ENCODE results near the gene MAEL.
"Not testable (repeated sequence)": the region's sequence is repeated elsewhere in the genome, so short reads cannot be mapped to it uniquely, and the experiment has no call there.

The MAEL gene

GRCh38 chr1:166977951-166978350 is 11.1 kb upstream of the MAEL start:
- no peak for DNase-seq

- DNase-seq, result no peak
These were observed 10.3 kb upstream of the MAEL start for GRCh38 chr1:166978821-166979220.

- DNase-seq, result no peak
These were observed 8.7 kb upstream of the MAEL start for GRCh38 chr1:166980383-166980782.

DNA sequence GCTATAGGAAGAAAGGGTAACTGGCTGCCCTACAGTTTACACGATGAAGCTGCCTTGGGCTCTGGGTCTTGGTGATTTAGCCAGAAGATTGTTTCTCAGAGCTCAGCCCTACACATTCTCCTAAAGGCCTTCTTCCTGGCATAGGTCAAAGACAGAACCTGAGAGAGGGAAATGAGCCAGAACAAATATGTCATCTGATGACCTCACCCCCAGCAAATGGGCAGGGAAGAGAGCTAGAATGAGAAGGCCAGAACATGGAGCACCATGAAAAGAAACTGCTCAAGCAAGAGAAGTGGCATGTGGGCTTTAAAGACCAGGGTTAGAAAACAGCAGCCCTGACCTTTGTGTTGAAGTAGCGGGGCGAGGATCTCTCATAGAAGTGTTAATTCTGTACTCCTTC is 8.3 kb upstream of the MAEL start:
- DNase-seq, result no peak

DNA sequence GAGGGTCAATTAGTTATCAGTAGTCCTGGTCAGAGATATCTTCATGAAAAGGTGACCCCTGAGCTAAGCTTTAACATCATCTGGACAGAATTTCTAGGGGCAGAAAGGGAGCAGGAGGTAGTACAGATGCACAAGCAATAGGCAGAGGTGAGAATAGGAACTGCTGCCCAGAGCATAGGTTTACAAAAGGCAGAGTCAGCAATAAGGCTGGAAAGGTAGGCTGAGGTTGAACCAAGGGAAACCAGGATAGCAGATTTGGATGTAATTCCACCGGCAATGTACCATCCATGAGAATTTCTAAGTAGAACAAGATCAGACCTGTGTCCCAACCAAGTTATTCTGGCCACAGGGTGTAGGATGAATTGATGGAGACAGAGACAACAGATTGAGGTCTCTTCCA is 7.5 kb upstream of the MAEL start:
- no peak for DNase-seq

DNA sequence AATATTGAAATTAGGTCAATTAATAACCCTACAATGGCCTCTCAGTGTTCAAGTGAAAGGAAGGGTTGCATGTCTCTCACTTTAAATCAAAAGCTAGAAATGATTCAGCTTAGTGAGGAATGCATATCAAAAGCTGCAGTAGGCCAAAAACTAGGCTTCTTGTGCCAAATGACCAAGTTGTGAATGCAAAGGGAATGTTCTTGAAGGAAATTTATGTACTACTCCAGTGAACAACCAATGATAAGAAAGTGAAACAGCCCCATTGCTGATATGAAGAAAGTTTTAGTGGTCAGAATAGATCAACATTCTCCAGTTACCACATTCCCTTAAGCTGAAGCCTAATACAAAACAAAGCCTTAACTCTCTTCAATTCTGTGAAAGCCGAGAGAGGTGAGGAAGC is 10.0 kb downstream of the MAEL start:
- no peak for DNase-seq

GRCh38 chr1:166999500-167000055 is 10.5 kb downstream of the MAEL start:
- DNase-seq, result no peak

DNA sequence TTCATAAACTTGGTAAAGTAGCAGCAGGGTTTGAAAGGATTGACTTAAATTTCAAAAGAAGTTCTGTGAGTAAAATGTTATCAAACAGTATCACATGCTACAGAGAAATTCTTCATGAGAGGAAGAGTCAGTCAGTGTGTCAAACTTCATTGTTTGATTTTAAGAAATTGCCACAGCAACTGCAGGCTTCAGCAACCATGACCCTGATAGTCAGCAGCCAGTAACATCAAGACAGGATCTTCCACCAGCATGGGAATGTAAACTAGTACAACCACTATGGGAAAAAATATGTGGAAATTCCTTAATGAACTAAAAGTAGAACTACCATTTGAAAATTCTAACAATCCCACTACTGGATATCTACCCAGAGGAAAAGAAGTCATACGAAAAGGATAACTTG is 11.5 kb downstream of the MAEL start:
- DNase-seq, result no peak

GRCh38 chr1:167002354-167002753 is 13.3 kb downstream of the MAEL start:
- no peak for DNase-seq

GRCh38 chr1:167003711-167004110 is 14.6 kb downstream of the MAEL start:
- no peak for DNase-seq

- DNase-seq, result no peak
These were observed 22.6 kb downstream of the MAEL start for GRCh38 chr1:167011560-167012191.

DNA sequence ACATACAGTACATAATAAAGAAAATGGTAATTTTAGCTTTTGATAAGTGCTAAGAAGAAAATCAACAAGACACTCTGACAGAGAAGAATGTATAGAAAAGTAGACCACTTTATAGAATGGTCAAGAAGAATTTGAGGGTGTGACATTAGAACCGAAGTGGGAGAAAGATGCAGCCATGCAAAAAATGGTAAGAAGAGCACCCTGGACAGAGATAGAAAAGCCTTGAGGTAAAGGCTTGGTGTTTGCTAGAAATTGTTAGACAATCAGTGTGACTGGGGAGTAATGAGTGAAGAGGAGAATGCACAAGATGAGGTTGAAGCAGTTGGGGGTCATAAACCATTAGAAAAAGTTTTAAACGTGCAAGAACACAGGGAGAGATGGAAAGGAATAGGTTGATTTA is 23.5 kb downstream of the MAEL start:
- DNase-seq, result no peak

GRCh38 chr1:167013108-167013929 is 24.2 kb downstream of the MAEL start:
- no peak for DNase-seq

DNA sequence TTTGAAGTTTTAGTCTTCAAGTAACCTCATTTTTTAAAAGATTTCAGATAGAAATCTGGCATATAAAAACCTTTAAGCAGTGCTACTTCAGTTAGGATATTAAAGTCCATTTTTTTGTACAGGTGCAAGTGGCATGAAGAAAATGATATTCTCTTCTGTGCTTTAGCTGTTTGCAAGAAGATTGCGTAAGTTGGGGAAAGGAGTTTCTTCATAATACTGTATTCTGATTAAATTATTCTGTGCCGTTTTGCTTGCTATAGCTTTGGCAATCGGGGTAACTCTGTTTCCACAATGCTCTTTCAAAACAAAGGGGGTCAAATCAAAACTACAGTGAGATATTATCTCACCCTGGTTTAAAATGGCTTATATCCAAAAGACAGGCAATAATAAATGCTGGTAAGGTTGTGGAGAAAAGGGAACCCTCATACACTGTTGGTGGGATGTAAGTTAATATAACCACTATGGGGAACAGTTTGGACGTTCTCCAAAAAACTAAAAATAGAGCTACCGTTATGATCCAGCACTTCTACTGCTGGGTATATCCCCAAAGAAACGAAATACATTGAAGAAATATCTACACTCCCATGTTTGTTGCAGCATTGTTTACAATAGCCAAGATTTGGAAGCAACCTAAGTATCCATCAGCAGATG is 27.1 kb downstream of the MAEL start:
- DNase-seq, result no peak

DNA sequence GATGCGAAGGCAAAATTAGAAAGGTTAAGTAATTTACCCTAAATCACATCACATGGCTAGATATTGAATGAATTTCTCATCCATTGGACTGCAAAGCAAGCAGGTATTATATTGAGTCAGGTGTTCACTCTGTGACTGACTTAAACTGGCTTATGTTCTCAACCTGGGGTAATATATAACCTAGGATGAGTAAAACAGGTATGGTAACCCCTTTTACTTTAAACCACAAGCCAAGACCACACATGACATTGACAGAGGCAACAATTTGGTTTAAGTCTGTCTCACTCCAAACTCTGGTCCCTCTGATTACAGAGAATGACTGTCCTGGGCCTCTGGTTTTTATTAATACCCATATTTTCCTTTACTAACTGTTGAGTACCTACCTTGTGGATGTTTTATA is 33.3 kb downstream of the MAEL start:
- DNase-seq, result no peak

DNA sequence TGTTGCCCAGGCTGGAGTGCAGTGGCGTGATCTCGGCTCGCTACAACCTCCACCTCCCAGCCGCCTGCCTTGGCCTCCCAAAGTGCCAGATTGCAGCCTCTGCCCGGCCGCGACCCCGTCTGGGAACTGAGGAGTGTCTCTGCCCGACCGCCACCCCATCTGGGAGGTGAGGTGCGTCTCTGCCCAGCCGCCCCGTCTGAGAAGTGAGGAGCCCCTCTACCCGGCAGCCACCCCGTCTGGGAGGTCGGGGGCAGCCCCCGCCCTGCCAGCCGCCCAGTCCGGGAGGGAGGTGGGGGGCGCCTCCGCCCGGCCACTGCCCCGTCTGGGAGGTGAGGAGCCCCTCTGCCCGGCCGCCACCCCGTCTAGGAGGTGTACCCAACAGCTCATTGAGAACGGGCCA is 40.5 kb downstream of the MAEL start:
- DNase-seq, result not testable (repeated sequence)

DNA sequence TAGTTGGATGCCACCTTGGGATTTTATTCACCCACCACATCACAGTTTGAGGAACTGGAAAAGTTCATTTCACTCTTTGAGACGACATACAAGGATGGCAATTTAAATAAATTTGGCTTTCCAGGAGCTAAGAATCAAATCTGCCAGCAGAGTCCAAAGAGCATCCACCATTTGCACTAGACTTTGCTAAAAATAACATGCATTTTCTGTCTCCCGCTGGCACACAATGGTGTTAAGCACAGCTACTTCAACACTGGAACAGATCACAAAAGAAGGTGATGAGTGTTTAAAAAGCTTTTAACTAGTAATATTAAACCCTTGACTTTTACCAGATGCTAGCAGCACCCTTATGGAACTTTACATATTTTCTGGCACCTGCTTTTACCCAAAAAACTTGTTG is 44.6 kb downstream of the MAEL start:
- DNase-seq, result no peak

DNA sequence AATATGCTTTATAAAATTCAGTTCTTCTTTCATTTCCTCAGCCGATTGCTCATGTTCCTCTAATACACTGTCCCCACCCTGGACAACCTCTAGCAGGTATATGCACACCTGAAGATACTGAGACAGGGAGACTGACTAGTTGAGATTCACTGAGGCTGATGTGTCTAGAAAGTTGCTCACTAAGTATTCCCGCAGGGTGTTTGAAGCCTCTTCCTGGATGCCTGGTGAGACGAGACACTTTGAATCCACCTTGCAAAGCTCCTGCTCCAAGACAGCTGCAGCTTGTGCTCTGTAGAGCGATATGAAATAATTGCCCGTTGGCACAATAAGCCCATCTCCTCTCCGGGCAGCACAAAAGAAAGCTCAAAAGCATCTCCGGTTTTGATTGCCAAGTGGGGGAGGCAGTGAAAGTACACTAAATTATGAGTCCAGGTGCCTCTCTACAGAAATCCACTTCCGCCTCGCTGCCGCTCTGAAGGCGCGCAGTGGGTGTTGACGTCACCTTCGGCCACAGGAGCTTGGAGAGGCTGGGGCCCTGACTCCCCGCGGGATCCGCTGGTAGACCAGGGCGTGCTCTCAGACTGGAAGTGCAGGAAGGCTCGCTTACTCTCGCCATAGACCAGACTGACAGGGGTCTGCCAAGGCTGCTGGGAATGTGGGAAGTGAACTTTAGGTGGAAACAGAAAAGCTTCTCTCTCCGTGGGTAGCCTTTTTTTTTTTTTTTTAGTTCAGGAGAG is 54.8 kb downstream of the MAEL start:
- peak in 23 of 56 donors; percentile 9 to 57 (median 29) for DNase-seq

- DNase-seq, result no peak
These were observed 62.8 kb downstream of the MAEL start for GRCh38 chr1:167051907-167052306.

DNA sequence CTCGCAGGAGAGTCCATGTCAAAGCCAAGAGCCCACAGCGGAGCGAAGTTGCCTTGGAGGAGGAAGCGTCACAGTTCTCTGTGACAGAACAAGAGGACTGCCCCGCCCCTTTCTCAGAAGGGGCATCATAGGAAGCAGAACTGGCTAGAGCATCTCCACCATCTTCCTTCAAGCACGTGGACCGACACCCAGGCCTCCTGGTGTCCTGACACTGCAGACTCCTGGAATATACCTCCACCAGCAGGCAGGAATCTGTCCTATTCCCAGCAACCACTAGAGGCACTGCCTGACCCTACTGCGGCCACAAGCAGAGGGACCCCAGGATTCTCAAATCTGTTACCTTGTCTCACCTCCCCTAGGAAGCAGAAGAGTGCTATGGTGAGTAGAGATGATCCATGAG is 63.3 kb downstream of the MAEL start:
- no peak for DNase-seq

DNA sequence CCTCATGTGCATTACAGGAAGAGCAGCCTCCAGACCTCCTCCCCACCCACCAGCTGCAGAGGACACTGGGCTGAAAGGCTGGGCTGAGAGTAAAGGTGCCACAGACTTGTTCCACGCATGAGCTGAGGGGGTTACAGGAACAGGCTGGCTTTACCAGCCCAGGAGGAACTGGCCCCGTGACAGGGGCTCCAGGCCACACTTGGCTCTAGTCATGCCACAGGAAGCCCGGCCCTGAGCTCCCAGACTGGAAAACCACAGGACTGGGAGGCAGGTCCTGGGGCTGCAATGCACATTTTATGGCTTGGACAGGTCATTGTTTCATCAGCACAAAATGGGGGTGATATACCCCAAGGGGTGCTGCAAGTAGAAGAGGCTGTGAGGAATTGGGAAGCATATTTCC is 65.5 kb downstream of the MAEL start:
- peak in 1 of 56 donors; percentile 11 for DNase-seq
